KOPT-K1 (cell line): ENCODE data around the gene ANK2.

Experiments used
- H3K27ac ChIP-seq: fragments of 200-600 bp; sonication (generic); 2 replicates; pipeline ENCODE4 v1.5.1; 2016; ENCODE audit warnings: antibody characterized with exemption, mild to moderate bottlenecking, low read depth, low read length; ENCODE audit not compliant: poor library complexity, severe bottlenecking
- H3K36me3 ChIP-seq: fragments of 200-600 bp; sonication (generic); 2 replicates; pipeline ENCODE4 v1.5.1; 2017; ENCODE audit warnings: antibody characterized with exemption, mild to moderate bottlenecking, low read length, moderate library complexity; ENCODE audit not compliant: insufficient read depth
- H3K9me3 ChIP-seq: fragments of 200-600 bp; sonication (generic); 2 replicates; pipeline ENCODE4 v1.5.1; 2017; ENCODE audit warnings: antibody characterized with exemption, low read length, mild to moderate bottlenecking; ENCODE audit not compliant: insufficient read depth, poor library complexity, severe bottlenecking

Gene ANK2

DNA sequence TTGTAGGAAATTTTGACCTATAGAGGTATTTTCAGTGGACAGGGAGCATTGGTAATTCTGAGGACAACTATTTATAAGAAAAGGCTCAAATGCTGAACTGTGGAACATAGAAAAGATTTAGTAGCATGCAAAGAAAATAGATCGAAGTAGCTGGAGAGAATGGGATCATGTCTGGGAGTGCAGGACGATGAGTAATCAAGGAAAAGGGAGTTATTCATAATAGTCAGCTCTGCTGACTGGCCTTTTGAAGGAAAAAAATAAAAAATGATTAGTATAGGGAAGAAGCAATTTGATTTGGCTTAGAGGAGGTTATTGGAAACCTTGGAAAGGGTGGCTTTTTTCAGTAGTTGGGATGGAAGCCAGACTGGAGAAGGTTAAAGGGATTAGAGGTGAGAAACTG, 22.9 kb upstream of the ANK2 start:
- H3K36me3 ChIP-seq = no peaks in the 10 kb centered on the region
- no peaks in the 10 kb centered on the region for H3K9me3 ChIP-seq
- H3K27ac ChIP-seq = no peak overlapping the region

DNA sequence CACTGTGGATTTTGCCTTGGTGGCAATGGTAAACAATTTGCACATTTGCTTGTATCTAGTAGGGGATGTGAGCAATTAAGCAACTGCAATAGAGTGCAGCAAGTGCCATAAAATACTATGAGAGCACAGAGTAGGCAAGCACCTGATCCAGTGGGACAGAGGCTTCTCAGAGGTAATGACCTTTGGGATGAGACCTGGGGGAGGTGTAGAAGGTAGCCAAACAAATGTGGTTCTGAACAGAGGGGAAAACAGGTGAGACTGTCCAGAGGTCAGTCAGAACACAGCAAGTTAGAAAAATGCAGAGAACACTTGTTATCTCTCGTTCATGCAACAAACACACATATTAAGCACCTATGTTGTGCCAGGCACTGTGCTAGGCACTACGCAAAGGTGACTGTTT, 21.4 kb upstream of the ANK2 start:
- H3K9me3 ChIP-seq = no peaks in the 10 kb centered on the region
- H3K27ac ChIP-seq = no peak overlapping the region
- no peaks in the 10 kb centered on the region for H3K36me3 ChIP-seq

DNA sequence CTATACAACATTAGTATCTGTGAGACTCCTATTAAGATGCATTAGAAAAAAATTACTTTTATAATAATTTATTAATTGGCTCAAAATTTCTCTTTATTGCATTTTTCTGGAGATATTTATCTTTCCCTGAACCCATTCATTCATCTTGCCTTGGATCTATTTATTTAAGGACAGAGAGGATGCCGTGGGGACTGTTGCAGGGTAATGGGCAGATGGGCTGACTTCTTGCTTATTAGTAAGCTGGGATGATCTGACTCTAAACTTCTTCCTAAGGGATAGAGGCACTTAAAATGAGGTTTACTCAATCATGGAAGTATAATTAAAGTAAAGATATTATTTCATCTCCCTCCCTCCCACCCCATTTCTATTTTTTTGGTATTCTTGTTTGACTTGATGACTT, 18.2 kb upstream of the ANK2 start:
- no peaks in the 10 kb centered on the region for H3K36me3 ChIP-seq
- no peak overlapping the region for H3K27ac ChIP-seq
- no peaks in the 10 kb centered on the region for H3K9me3 ChIP-seq

DNA sequence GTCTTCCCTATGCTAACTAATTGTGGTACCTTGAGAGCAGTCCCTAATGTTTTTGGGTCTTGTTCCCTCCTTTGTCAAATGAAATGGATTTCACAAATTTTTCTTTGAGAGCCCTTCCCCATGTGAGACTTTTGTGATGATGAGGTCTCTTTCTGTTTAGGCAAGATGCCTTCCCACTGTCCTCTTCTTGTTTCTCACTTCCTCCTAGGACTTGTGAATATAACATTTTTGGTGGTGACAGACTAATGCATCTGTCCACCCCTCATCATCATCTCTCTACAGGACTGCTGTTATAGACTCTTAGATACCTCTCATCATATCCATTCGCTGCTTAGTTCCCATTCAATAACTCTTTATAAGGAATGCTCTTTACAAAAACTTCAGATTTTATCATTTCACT, 8.7 kb upstream of the ANK2 start:
- Histone ChIP-seq H3K9me3 (no peaks in the 10 kb centered on the region), H3K27ac (no peak overlapping the region), H3K36me3 (no peaks in the 10 kb centered on the region)

DNA sequence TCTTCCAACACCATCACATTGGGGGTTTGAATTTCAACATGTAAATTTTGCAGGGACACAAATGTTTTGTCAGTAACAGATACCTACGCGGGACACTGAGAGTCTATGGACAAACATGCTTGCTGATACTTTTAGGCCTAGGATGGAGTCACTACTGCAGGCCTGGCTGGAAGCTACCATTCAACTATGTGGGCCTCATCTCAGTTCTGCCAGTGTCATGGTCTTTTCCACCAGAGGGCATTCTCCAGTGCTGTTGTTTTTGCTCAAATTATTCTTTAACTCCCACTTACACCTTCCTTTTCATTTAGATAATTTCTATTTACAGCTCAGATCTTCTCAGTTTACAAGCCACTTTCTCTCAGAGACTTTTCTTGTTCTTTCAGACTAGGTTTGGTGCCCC, 7.0 kb upstream of the ANK2 start:
- H3K36me3 ChIP-seq = no peaks in the 10 kb centered on the region
- H3K27ac ChIP-seq = no peak overlapping the region
- H3K9me3 ChIP-seq = no peaks in the 10 kb centered on the region

DNA sequence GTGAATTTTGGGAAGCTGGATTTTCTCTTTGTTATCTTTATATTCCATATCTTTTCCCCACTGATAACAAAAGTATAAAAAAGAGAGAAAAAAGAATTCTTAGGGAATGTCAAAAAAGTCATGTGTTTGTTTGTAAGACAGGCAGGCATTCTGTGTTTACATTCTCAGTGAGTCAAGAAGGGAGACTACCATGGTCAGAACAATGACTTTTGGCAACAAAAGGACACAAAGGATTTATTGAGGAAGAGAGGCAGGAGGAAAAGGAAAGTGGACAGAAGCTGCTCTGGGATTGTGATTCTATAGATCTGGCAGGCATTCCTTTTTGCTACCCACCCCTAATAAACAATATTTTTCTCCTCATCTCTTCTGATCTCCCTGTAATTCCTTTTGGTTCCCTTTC, 5.9 kb upstream of the ANK2 start:
- Histone ChIP-seq H3K36me3 (no peaks in the 10 kb centered on the region), H3K27ac (no peak overlapping the region)

DNA sequence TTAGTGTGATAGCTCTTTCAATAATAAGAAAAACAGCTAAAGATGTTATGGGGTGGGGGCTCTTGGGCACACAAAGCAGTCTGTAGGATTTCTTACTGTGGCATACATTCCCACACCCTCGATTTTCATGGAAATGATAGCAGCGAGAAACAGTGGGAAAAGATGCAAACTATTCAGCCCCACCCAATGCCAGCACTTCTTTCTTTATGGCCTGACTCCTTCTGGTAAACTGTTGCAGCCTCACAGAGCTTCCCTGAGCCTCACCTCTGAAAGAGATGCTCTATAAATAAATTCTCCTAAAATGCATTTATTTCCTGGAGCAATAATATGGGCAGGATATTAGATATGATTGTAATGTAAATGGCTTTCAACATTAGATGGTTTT, 910 bp downstream of the ANK2 start:
- H3K27ac ChIP-seq = no peak overlapping the region

More for the DNA sequence above, 5.9 kb upstream of the ANK2 start:
- no peaks in the 10 kb centered on the region for H3K9me3 ChIP-seq

DNA sequence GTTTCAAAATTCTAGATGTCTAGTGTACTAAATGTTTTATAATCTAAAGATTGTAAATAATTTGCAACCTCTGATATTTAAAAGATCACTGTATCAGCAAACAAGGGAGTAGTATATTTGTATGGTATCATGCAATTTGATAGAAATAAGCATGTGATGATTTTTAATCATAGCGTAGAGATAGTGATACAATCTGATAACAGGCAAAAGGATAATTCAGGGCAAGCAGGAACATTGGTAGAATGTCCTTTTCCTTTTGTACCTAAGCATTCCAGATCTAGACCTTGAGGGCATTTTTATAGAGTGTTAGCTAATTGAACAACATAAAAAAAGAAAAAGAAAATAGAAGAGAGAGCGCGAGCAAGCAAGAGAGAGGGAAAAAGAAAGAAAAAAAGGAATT, 1.4 kb downstream of the ANK2 start:
- Histone ChIP-seq H3K9me3 (no peaks in the 10 kb centered on the region), H3K36me3 (no peaks in the 10 kb centered on the region), H3K27ac (no peak overlapping the region)

More for the DNA sequence above, 910 bp downstream of the ANK2 start:
- H3K36me3 ChIP-seq = no peaks in the 10 kb centered on the region
- no peaks in the 10 kb centered on the region for H3K9me3 ChIP-seq

DNA sequence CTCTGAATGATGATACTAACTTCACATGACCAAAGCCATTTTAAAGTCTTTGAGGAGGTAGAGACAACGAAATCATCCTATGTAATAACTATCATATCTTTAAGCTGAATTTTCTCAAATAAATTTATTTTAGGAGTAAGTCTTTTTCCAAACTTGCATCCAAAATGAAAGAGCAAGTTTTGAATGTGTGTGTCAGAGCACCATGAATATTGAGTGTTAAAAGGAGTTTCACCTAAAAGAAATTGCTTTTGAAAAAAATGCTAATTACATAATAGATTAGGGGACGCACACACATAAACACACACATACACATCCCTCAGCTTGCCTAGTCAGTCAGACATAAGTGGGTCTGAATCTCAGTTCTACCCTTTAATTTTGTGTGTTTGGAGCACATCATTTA, 1.9 kb downstream of the ANK2 start:
- no peaks in the 10 kb centered on the region for H3K36me3 ChIP-seq
- H3K27ac ChIP-seq = no peak overlapping the region
- no peaks in the 10 kb centered on the region for H3K9me3 ChIP-seq

DNA sequence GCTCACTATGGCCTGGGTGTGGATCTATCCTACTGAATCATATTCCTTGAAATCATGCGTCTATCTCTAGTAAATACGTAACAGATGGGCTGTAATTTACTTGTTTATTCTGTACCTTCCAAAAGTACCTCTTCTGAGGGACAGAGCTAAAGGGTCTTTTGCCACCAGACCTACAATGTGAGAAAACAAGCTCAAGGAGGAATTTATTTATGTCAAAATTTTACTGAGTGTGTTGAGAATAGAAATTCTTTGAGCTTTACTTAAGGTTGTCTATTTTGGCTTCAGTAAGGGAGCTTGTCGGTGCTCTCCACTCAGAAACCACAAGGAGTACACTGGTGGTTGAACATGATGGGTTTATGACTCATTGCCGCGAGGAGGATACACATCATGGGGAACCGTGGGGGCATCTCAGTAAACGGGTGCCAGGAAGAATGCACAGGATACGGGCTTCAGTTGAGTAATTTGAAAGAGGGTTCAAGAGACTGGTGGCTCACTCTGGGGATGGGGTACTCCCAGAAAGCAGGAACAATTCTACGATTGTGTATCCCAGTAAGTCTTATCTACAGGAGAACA, 3.0 kb downstream of the ANK2 start:
- H3K9me3 ChIP-seq = no peaks in the 10 kb centered on the region
- no peaks in the 10 kb centered on the region for H3K36me3 ChIP-seq
- H3K27ac ChIP-seq = peak overlapping the region; percentile 5

DNA sequence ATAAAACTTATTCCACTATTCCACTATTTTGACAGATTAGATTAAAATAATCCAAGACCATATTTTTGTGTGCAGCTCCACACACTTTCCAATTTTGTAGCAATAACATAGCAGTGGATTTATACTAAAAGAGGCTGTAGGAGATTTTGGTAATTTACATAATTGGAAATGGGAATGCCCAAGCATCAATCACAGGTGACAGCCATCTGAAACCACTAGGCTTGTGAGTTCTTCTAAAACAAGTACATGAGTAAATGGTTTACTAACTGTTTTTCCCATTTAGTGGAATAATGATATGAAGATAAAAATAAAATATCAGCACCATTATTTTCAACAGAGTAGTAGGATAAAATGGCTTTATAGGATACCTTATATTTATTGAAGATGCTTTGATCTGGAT, 4.4 kb downstream of the ANK2 start:
- no peak overlapping the region for H3K27ac ChIP-seq
- H3K36me3 ChIP-seq = no peaks in the 10 kb centered on the region
- no peaks in the 10 kb centered on the region for H3K9me3 ChIP-seq

DNA sequence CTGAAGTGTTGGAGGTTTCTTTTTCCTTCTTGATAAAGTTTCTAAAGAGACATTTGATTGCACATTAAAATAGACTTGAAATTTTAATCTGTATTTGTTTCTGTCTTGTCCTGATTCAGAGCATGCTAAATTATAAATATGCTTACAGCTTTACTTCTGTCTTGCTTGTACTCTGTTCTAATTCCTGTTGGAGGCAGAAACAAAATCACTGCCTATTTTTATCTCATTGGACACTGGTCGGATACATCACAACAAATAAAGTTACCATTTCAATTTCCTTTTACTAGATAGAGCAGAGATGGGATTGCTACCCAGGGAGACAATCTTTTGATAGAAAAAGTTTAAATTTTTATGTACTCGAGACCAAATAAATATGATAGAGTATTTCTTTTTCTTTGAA, 6.9 kb downstream of the ANK2 start:
- Histone ChIP-seq H3K9me3 (no peaks in the 10 kb centered on the region), H3K27ac (no peak overlapping the region), H3K36me3 (no peaks in the 10 kb centered on the region)

DNA sequence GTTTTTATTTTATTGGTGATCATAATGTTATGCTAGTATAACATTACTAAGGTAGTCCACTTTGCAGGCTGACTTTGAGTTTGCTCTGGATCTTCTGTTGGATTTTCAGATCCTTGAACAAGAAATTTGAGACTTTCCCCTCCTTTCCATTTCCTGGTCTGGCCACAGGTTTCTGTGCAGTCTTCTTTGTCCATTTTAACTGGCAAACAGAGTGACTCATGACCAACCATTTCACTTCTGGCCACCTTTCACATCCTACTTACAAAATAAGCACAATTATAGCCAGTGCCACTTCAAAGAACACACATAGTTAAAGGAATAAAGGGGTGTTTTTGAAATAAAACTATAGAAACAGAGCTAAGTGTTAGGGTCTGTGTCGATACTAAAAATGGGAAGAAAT, 8.4 kb downstream of the ANK2 start:
- Histone ChIP-seq H3K9me3 (no peaks in the 10 kb centered on the region), H3K27ac (no peak overlapping the region), H3K36me3 (no peaks in the 10 kb centered on the region)

DNA sequence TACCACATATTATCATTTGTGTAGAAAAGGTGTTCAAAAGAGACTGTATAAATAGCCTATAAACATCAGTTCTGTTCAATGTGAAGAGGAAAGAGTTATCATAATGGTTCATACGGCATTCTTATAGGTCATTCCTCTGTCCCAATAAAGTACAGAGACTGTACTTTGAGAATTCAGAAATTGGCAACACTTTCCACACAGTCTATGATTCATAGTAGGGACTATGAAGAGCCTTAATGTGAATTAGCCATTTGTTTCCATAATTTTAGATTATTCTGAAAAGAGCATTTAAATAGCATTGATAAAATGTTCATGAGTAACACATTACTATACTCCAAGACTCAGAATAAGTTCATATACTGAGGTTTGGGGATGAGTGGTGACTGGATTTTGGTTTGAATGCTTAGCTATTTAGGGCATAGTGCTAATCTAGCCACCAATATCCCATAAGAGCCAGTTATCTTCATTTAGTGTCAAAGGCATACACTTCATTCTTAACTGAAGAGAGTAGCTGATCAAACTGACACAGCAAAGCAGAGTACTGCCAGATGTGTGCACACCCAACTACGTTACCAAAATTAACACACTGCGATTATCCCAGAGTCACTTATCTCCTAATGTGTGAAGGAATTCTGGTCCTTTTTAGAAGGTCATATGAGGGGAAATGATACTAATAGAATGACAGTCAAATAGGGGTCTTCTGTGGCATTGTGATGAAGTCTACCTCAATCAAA, 10.2 kb downstream of the ANK2 start:
- H3K36me3 ChIP-seq = no peaks in the 10 kb centered on the region
- H3K27ac ChIP-seq = no peak overlapping the region
- no peaks in the 10 kb centered on the region for H3K9me3 ChIP-seq

DNA sequence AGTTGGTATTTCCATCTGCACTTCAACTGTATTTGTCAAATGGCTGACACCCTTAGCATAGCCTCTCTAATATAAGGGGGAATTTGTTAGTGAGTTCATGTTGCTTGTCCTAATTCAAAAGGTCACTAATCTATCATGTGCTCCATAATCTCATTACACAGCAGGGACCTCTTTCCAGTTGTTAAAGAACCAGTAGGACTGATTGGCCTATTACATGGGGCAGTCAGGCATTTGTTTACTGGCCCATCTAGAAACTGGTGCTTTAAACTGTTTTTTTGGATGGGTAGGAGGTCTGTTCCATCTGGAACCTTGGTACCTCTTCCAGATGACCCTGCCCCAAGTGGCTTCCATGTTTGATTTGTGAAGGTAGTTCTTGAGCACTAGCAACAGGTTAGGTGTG, 11.4 kb downstream of the ANK2 start:
- Histone ChIP-seq H3K27ac (no peak overlapping the region), H3K9me3 (no peaks in the 10 kb centered on the region)

DNA sequence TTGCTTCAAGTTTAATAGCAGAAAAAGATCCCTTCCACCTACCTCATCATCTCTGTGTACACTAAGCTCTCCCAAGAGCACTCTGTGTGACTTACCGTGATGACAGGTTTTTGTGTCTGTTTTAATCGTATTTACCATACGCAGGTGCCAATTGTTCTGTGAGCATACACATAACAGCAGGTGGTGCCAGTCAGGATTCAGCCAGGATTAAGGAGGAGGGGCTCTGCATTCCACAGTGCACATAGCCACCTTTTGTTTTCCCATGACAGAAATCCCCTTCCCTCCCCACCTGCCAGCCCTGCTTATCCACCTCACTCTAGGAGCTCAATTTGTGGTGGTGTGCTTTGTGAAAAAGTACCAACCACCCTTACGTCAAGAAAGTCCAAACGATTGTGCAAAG, 14.8 kb downstream of the ANK2 start:
- no peaks in the 10 kb centered on the region for H3K36me3 ChIP-seq
- no peak overlapping the region for H3K27ac ChIP-seq
- no peaks in the 10 kb centered on the region for H3K9me3 ChIP-seq

More for the DNA sequence above, 11.4 kb downstream of the ANK2 start:
- H3K36me3 ChIP-seq = no peaks in the 10 kb centered on the region
